Spleen (tissue), 7 donors: ENCODE data around the gene DAZAP1.

Source experiments
- CTCF ChIP-seq, 11 experiments: fragments of 200-600 bp in 7 of 11; fragments of 450-650 bp in 4 of 11; sonication (generic) in 4 of 11; IDR thresholded peaks in 8 of 11; conservative IDR thresholded peaks in 3 of 11; 1 replicate in 7 of 11; 2 replicates in 4 of 11; pipeline versions ENCODE4 v1.4.0 to v1.8.0; 2016 to 2021; ENCODE audit warnings: antibody characterized with exemption in 11 of 11, inconsistent platforms in 4 of 11, mild to moderate bottlenecking in 1 of 11
- POLR2A ChIP-seq, 3 donors: fragments of 450-650 bp; IDR thresholded peaks; one replicate each; pipeline ENCODE4 v1.5.1; 2017; ENCODE audit warnings: antibody characterized with exemption in 3 of 3, mild to moderate bottlenecking in 1 of 3
- donor health status: DM: no; HTN: no; CAD: no; lungs with moderate emphysema.
- donor health status: DM: no; HTN: no; CAD: no.
- donor health status: DM: no; HTN: no; CAD: no.

- no peak for TF ChIP-seq CTCF (IDR thresholded peaks at IDR 0.05 in 8 of 11, conservative IDR thresholded peaks at IDR 0.05 in 3 of 11)
- TF ChIP-seq POLR2A (IDR thresholded peaks at IDR 0.05), result no peak
These were observed 19.4 kb upstream of the DAZAP1 start for GRCh38 chr19:1387684-1388636.
